Activated CD8-positive, alpha-beta memory T cell treated with anti-CD3 and anti-CD28 coated beads, Interleukin-2, amount 50 U/mL, for 4 hours (primary cell): ENCODE data around the gene CLIP4.

Experiments used
- DNase-seq: peaks from one replicate; pipeline ENCODE4 v3.0.0-alpha.2; 2020

The CLIP4 gene

DNA sequence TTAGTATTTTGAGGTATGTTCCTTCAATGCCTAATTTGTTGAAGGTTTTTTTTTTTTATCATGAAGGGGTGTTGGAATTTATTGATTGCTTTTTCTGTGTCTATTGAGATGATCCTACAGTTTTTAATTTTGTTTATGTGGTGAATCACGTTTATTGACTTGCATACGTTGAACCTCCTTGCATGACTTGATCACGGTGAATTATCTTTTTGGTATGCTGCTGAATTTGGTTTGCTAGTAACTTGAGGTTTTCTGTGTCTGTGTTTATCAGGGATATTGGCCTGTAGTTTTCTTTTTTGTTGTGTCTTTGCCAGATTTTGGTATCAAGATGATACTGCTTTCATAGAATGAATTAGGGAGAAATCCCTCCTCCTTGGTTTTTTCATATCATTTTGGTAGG is 23.9 kb downstream of the CLIP4 start:
- no peak for DNase-seq

GRCh38 chr2:29139731-29140130 is 24.5 kb downstream of the CLIP4 start:
- no peak for DNase-seq

GRCh38 chr2:29143657-29144056 is 28.4 kb downstream of the CLIP4 start:
- no peak for DNase-seq

GRCh38 chr2:29146197-29146596 is 31.0 kb downstream of the CLIP4 start:
- DNase-seq = no peak

DNA sequence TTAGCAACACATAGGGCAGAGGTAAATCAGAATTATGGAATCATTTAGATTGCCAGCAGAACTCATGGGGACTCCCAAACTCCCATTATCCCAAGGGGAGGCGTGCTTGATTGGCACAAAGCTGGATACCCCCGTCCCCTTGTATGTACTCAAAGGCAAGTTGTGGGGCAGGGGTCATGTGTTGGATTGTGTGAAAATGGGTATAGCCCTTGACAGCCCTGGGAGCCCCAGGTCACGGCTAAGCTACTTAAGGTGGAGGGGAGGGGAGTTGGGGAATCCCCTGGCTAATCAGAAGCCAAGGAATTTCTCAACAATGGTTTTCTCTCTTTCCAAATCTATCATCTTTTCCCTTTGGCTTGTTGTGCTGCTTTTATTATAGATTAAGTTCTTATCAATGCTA is 32.7 kb downstream of the CLIP4 start:
- no peak for DNase-seq

GRCh38 chr2:29154610-29155009 is 39.4 kb downstream of the CLIP4 start:
- no peak for DNase-seq

DNA sequence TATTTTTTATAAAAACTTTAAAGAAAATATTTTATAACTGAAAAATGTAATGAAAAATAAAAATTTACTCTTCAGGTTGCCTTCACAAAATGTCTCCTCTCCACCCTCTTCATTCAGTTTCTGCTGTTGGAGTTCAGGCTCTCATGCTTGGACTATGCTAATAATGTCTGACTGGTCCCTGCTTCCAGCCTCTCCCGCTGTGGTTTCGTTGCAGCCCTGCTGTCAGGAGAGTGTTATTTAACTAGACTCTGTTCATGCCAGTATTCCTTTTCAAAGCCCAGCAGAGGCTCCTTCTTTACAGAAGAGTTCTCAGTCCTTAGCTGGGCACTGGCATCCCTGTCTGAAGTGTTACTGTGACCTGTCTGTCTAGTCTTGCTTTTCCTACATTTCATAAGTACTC is 40.4 kb downstream of the CLIP4 start:
- no peak for DNase-seq

GRCh38 chr2:29157131-29157530 is 41.9 kb downstream of the CLIP4 start:
- no peak for DNase-seq

- DNase-seq = no peak
Measured at GRCh38 chr2:29159125-29159524, 43.9 kb downstream of the CLIP4 start.

DNA sequence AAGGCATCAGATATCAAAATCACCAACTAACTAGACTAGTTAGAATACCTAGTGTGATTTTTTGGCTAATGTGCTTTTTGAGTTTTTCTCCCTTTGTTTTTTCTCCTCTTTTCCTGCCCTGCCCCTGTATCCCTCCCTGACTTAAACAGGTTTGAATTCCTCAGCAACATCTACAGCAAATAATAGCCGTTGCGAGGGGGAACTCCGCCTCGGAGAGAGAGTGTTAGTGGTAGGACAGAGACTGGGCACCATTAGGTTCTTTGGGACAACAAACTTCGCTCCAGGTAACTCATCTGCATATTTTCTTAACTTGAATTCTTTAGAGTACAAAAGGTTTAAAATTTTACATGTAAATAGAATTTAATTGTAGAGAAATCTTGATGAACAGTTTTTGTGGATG is 45.0 kb downstream of the CLIP4 start:
- no peak for DNase-seq

DNA sequence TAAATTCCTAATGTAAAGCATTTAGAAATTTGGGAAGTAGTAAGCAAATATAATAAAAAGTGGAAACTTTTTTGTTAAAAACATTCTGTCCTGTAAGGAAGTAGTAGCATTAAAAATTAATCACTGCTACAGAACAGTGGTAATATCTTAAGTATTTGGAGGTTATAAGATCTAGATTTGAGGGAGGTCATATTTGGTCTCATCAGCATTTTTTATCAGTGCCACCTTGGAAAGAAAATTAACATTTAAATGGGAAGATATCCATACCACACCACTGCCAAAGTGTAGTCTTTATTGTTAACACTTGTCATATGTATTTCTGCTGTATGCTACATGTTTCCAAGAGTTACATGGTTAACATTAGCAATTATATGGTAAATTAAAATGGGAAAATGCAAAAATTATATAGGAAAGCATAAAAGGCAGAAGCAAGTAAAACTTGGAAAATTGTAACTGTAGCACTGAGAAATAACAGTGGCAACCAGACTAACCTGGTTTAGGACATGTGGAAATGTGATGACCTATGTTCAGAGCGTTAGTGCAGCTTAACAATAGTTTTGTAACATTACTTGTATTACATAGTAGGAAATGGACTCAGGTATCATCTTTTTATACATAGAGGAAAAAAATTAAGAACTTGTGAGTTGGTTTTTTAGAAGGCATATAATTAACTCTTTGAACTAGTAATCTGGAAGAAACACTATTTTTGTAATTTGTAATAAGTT is 47.2 kb downstream of the CLIP4 start:
- no peak for DNase-seq

GRCh38 chr2:29164091-29164846 is 49.1 kb downstream of the CLIP4 start:
- DNase-seq = no peak

DNA sequence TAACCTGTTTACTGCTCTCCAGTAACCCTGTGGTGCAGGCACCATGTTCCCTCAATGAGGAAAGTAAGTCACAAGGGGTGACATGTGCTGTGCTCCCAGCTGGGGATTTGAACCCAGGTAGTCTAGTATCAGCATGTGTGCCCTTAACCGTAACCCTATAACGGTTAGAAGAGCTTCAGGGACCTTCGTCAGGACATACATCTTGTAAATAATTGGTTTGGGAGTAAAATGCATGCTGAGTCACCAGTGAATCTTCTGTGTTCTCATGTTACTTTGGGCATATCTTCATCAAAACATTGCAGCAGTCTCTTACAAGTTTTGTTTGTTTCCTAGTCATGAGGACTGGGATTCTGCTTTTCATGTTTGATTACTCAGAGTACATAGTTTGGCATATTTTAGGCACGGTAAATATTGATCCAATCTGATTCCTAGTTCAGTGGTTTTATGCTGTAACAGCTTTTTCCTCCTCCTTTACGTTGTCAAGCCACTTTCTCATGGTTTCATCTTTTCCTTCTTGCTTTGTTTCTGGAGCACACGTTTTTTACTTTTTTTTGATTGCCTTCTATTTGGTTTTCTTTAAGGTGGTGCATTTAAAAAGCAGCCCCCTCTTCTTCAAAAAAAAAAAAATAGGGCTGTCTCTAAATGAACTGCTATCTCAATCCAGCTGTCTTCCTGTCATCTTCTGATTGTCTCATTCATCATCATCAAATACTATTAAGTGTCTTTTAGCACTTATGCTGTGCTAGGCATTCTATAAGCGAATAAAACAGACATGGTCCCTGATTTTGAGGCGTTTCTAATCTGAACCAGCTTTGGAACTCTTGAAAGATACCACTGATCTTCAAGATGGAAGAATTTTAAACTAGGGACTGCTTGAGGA is 50.4 kb downstream of the CLIP4 start:
- DNase-seq = no peak

GRCh38 chr2:29166242-29167039 is 51.2 kb downstream of the CLIP4 start:
- DNase-seq = no peak

DNA sequence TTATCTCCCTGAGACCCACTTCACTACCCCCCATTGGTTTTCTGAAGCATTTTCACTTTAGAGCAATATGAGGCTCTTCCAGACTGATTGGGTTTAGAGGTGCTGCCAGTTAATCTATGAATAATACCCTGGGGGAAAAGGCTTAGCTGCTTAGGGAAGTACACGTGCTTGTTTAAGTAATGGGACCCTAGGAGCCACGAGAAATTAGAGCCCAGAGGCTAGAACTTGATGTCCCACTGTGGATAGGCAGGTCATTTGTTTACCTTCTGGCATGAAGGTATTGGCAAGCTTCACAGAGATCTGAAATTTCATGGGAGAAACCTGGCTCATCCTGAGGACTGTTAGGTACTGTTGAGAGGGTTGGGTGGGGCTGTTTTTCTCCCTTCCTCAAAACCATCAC is 59.7 kb downstream of the CLIP4 start:
- no peak for DNase-seq

DNA sequence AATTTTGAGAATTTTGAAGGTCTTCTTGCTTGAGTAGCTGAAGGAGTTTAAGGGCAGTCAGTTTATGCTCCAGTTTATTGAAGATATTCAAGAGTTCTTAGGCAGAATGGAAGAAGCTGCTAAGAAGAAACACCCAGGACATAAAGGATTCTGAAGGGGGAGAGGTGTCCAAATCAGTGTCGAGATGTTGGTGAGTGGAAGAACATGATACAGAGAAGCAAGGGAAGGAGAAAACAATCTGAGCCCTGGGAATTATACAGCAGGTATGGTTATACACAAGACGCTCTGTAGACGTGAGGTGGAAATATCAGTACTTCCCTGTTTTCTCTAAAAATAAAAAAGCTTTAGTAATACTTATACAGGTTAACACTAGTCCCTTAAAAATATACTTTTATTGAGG is 60.1 kb downstream of the CLIP4 start:
- no peak for DNase-seq

DNA sequence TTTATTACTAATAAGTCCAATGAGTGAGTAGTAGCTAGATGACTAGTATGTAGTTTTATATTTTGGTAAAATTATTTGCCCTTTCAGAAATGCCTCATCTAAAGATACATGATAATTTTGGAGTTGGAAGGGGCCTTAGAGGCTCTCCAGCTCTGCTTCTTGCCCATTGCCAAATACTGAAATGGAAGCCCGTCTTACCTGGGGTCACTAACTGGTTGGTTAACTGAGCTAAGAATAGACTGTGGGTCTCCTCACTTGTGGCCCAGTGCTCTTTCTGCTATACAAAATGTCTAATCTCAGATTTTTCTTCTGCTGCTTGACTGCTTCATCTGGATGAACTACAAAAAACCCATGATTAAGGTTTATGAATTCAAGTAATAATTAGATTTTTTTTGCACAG is 67.1 kb downstream of the CLIP4 start:
- no peak for DNase-seq

DNA sequence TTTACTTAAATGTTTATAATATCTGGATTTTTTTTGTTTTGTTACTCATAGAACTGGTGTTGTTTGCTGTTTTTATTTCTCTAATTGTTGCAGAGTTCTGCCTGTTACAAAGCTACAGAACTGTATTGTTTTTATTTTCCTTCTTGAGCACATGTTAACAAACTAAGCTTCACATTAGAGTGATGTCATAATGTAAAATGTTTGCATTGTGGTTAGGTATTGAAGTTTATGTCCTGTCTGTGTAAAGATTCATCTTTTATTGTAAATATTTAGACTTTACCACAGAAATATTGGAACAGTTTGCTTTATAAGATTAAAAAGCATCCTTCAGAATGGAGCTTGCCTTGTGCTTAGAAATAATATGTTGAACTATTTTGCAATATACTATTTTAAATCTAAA is 67.7 kb downstream of the CLIP4 start:
- no peak for DNase-seq

GRCh38 chr2:29184531-29184930 is 69.3 kb downstream of the CLIP4 start:
- no peak for DNase-seq

GRCh38 chr2:29186817-29187216 is 71.6 kb downstream of the CLIP4 start:
- no peak for DNase-seq

DNA sequence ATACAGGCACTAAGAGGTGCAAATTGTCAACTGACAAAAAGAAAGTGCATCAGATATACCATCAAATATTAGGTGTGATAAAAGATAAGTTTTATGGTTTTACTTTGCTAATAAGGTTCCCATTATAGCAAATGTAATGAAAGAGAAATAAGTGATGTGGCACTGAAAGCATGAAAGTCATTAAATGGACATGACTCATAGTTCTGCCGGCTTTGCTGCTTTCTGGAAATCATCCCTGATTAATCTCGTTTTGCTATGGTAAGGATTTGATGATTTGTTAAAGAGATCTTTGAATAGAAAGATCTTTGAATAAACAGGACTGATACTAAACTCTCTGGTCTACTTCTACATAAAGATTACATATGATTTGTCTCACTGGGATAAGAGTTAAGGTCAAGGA is 72.7 kb downstream of the CLIP4 start:
- no peak for DNase-seq

DNA sequence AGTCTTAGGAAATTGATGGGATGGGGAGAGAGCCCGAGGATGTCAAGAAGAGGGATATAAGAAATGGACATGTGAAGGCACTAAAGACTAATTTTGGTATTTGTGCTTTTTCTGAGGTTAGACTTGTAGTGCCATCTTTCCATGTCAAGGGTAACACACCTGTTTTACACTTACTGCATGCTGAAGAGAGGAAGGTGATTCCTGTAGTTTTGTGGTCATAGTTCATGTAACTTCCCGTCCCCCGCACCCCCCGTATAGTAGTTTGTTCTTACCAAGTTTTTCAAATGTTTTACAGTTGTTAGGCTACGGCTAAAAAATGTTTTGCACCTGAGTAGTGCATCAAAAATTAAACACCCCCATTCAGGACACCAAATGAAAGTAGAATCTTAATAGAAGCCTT is 73.8 kb downstream of the CLIP4 start:
- DNase-seq = no peak

DNA sequence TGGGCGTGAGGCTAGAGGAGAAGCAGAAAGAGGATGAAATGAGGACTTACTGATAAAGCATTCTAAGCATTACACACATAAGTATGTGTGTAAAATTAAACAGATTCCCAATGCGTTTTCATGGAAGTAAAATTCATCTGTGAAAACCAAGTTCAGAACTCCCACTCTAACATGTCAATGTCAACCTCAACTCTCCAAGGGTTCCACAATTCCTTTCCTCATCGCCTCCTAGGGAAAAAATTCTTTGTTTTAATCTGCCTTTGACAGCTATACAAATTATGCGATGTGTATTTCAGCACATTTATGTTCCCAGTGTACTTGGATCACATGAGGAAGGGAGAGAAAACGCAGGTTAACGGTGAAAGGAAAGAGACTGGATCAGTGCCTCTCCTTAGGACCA is 76.6 kb downstream of the CLIP4 start:
- no peak for DNase-seq
